ENCODE measurements around the gene FNBP1.

Gene FNBP1

DNA sequence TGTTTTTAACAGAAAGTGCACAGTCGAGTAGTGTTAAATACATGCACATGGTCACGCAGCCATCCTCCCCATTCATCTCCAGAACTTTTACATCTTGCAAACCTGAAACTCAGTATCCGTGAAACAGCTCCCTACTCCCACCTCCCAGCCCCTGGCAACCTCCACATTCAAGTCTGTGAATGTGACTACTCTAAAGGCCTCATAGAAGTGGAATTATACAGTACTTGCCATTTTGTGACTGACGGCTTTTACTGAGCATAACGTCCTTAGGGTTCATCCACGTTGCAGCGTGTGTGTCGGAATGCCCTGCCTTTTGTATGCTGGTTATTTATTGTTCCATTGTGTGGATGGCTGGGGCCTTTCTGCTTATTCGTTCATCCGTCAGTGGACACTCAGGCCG lies 171.9 kb downstream of the FNBP1 start:
- DNase-seq = no peak

DNA sequence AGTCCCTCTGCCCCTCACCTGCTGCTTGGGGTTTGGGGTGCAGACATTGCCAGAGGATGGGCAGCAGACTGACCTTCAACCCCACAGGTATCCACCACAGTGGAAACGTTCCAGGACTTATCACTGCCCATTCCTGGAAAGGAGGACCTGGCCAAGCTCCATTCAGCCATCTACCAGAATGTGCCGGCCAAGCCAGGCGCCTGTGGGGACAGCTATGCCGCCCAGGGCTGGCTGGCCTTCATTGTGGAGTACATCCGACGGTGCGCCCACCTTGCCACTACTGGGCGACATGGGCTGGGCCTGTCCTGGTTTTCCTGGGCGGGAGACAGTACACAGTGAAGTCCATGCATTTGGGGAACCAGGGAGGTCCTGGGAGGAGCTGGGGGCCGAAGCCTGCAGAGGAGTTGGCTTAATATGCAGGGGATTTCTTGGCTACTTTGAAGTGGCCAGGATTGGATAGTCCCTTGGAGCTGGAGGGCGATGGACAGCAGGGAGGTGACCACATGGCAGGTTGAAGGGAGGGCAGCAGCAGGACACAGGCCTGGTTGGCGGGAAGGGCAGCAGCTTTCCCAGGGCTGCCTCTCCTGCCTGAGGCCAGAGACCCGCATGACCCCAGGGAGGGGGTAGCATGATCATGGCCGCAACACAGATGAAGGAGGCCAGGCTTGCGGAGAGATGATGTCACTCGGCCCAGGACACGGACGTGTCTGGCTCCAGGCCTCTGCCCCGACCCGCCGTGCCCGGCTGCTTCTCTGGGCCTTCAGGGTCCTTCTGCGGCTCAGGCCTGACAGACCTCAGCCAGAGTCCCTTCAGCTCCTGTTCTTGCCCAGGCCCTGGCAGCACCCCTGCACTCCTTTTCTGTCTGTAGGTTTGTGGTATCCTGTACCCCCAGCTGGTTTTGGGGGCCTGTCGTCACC lies 173.1 kb downstream of the FNBP1 start:
- DNase-seq = no peak

DNA sequence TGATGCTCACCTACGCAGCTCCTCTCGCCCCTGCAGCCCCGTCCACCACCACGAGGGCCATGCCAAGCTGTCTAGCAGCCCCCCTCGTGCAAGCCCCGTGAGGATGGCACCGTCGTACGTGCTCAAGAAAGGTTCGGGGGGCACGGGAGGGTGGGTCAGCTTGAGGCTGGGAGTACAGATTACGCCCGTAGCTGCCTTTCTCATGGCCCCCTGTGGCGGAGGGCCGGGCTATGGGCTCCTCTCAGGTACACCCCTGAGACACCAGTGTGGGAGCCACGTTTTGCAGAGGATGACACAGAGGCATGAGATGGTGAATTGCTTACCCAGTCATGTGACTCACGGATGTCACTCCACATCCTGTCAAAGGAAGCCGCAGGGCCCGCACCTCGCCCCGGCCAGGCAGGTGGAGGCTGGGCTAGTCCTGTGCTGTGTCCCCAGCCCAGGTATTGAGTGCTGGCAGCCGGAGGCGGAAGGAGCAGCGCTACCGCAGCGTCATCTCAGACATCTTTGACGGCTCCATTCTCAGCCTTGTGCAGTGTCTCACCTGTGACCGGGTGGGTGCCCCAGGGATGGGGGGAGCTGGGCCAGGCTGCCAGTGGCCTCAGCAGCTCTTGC lies 174.0 kb downstream of the FNBP1 start:
- DNase-seq = peak; percentile 91 to 93

DNA sequence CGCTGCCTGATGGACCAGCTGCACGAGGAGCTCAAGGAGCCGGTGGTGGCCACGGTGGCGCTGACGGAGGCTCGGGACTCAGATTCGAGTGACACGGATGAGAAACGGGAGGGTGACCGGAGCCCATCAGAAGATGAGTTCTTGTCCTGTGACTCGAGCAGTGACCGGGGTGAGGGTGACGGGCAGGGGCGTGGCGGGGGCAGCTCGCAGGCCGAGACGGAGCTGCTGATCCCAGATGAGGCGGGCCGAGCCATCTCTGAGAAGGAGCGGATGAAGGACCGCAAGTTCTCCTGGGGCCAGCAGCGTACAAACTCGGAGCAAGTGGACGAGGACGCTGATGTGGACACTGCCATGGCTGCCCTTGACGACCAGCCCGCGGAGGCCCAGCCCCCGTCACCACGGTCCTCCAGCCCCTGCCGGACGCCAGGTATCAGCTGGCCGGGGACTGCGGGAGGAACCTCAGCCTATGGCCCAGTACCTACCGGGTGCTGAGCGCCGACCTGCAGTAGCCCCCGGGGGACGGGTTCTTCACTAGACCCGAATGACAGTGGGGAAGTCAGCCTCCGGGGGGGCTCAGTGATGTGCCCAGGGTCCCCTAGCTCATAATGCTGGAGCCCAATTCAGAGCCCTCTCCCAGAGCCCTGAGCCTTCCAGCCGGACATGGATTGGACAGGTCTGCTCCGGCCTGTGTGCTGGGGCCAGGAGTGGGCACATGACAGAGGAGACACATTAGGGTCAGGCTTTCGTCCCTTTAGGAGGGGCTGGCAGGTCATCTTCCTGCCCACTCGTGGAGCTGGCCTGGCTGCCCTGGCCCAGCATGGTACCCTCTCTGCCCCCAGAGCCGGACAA lies 174.7 kb downstream of the FNBP1 start:
- DNase-seq = no peak

GRCh38 chr9:129867136-129868022 lies 175.6 kb downstream of the FNBP1 start:
- DNase-seq = no peak

GRCh38 chr9:129866394-129867135 lies 176.4 kb downstream of the FNBP1 start:
- peak; percentile 45 to 57 for DNase-seq

DNA sequence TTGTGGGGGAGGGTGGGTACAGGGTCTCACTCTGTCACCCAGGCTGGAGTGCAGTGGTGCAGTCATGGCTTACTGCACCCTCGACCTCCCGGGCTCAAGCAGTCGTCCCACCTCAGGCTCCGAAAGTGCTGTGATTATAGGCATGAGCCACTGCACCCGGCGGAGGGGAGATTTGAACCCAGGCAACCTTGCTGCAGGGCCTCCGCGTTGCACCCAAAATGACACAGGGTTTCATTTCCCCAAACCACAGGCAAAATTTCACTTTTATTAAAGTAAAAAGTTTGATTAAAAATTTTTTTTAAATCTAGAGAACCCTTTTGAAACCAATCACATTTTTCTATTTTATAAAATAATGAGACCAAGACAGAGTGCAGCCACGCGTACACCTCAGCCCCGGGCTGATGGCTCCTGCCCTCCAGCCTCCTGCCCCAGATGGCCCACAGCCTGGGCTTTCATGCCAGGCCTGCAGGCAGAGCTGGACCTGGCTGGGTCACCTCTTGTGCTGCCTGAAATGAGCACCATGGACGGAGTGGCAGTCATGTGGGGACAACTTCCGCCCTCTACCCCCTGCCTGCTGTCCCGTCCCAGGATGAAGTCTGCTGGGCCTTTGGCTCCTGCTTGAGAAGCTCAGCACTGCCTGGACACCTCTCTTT lies 177.2 kb downstream of the FNBP1 start:
- no peak for DNase-seq

GRCh38 chr9:129864991-129865647 lies 177.9 kb downstream of the FNBP1 start:
- no peak for DNase-seq

- DNase-seq = peak; percentile 50 to 67
Observed at GRCh38 chr9:129863059-129863690, 179.8 kb downstream of the FNBP1 start.

DNA sequence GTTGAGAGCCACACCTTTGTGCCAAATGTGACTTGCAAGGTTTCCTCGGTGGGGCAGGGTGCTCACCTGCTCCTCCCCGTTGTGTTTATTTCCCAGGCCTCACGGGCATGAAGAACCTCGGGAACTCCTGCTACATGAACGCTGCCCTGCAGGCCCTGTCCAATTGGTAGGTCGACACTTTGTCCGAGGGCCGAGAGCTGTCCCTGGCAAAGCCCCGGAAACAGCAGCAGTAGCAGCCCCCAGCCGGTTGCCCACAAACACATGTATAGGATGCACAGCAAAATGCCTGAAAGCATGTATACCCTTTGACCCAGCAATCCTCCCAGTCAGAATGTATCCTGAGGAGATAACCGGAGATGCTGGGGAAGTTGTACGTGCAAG lies 181.6 kb downstream of the FNBP1 start:
- DNase-seq = no peak

DNA sequence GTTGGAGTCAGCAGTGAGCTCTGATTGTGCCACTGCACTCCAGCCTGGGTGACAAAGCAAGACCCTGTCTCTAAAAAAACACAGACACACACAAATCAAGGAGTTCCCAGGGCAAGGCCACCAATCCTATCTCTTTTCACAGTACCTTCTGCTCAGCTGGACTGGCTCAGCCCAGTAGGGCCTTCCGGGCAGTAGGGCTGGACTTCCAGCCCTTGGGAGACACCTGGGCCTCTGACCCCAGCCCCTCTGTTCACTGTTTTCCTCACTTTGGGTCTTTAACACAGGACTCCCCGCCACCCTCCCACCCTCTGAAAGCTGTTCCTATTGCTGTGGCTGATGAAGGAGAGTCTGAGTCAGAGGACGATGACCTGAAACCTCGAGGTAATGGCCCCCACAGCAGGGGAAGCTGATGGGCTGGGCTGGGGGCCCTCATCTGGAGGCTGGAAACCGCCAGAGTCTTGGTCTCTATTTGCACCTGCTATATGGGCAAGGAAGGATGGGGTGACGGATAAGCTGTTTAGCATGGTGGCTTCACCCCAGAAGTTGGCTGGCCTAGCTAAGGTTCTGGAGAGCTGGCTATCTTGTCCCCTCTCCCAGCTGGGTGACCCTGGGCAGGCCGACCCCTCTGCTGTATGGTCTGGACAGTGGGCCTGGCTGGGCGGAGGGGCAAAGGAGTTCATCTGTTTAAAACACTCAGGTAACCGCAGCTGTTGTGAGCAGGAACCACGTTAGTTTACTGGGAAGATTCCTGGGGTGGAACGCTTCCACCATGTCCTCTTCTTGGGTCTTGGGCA lies 182.1 kb downstream of the FNBP1 start:
- no peak for DNase-seq

- no peak for DNase-seq
Observed at GRCh38 chr9:129858167-129858962, 184.6 kb downstream of the FNBP1 start.

- no peak for DNase-seq
Observed at GRCh38 chr9:129857207-129857606, 185.8 kb downstream of the FNBP1 start.

DNA sequence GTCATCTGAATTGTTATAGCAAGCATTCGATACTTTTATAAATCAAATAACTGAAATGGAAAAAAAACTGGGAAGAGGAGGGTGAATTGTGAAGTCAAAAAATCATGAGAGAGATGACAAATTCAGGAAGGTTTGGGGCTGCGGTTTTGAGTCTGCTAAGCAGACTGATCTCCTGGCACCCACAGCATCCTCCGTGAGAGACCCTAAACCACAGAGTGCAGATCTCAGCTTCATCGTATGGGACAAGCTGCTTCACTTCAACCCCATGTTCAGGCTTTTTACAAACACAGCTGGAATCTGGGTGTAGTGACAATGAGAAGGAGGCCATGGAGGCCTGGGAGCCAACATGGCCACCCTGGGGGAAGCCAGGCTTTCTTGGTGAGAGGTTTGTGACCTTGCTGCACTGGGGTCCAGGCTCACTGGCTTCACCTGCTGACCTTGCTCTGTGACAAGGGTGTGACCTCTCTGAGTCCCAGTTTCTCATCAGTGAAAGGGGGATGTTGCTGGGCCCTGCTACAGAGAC lies 188.3 kb downstream of the FNBP1 start:
- DNase-seq = no peak

GRCh38 chr9:129853614-129854013 lies 189.4 kb downstream of the FNBP1 start:
- no peak for DNase-seq

GRCh38 chr9:129852579-129852978 lies 190.4 kb downstream of the FNBP1 start:
- no peak for DNase-seq

DNA sequence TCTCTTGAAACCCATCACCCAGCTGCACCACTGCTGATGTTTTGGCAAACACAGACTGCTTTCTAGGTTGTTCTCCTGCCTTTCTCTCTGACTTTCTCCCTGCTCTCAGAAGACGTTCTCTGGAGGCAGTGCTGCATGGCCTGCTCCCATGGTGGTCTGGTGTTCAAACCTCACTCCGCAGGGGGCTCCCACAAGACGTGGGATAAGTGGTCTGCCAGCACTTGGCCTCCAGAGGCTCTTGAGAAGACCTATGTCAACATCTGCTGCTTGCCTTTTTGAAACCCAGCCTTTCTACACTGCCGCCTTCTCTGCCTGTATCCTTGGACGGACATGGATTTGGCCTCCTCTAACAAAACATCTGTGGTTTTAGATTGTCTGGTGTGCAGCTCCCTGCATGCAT lies 191.2 kb downstream of the FNBP1 start:
- DNase-seq = no peak
